OCI-LY7 (cell line): ENCODE results near the gene CIT. TPM values are rescaled to one million over a fixed set of nuclear protein-coding genes. Genes with fewer than 3 reads are reported as not detected.

ENCODE experiments used
- BruUV-seq: library from RNA; stranded (reverse); fragments of 400-500 nt; replicated peaks from 2 replicates; lab custom pipeline; 2021; lab: Mats Ljungman, UMichigan
- CTCF ChIA-PET: fragments of 300-600 bp; sonication (Branson Sonifier 250); formaldehyde crosslinking; loops from one replicate; lab custom pipeline; 2022; ENCODE audit warnings: antibody characterized with exemption; ENCODE audit not compliant: unreplicated experiment; lab: Charles Lee
- POLR2A ChIA-PET: fragments of 300-600 bp; sonication (Branson Sonifier 250); formaldehyde crosslinking; loops from one replicate; lab custom pipeline; 2022; ENCODE audit warnings: antibody characterized with exemption; lab: Charles Lee
- DNase-seq: peaks from one replicate; pipeline ENCODE4 v3.0.0-alpha.2; 2015; ENCODE audit warnings: low spot score
- H2AFZ ChIP-seq: fragments of 200-600 bp; sonication (generic), shearing (Covaris generic); 2 replicates; pipeline ENCODE4 v1.6.1; 2014; ENCODE audit warnings: mild to moderate bottlenecking, antibody characterized with exemption, low read length, moderate library complexity
- H3K27ac ChIP-seq: fragments of 200-600 bp; sonication (generic); 2 replicates; pipeline ENCODE4 v1.5.1; 2014; ENCODE audit warnings: mixed run types, low read depth, mild to moderate bottlenecking, moderate library complexity, low read length, inconsistent platforms; ENCODE audit not compliant: poor library complexity, severe bottlenecking
- H3K36me3 ChIP-seq: fragments of 200-600 bp; sonication (generic); 2 replicates; pipeline ENCODE4 v1.6.1; 2014; ENCODE audit warnings: mild to moderate bottlenecking, antibody characterized with exemption, low read length, moderate library complexity, mixed read lengths; ENCODE audit not compliant: insufficient read depth
- H3K4me1 ChIP-seq: fragments of 200-600 bp; sonication (generic); 2 replicates; pipeline ENCODE4 v1.5.1; 2014; ENCODE audit warnings: mild to moderate bottlenecking, low read length; ENCODE audit not compliant: insufficient read depth, poor library complexity, severe bottlenecking
- H3K4me2 ChIP-seq: fragments of 200-600 bp; sonication (generic); 2 replicates; pipeline ENCODE4 v1.6.1; 2014; ENCODE audit warnings: mild to moderate bottlenecking, low read length
- H3K4me3 ChIP-seq: fragments of 200-600 bp; sonication (generic); 2 replicates; pipeline ENCODE4 v1.5.1; 2014; ENCODE audit warnings: mild to moderate bottlenecking, low read depth, low read length; ENCODE audit not compliant: poor library complexity, severe bottlenecking
- H3K79me2 ChIP-seq: fragments of 200-600 bp; sonication (generic); 2 replicates; pipeline ENCODE4 v1.6.1; 2016; ENCODE audit warnings: low read depth, mild to moderate bottlenecking, low read length, moderate library complexity, mixed read lengths; ENCODE audit not compliant: insufficient read depth
- H3K9me2 ChIP-seq: fragments of 200-600 bp; sonication (generic); 2 replicates; pipeline ENCODE4 v1.6.1; 2016; ENCODE audit warnings: mild to moderate bottlenecking, low read length, mixed read lengths; ENCODE audit not compliant: insufficient read depth
- H3K9me3 ChIP-seq: fragments of 200-600 bp; sonication (generic); 2 replicates; pipeline ENCODE4 v1.6.1; 2014; ENCODE audit warnings: mild to moderate bottlenecking, mixed run types, low read length, mixed read lengths
- H4K20me1 ChIP-seq: fragments of 200-600 bp; sonication (generic); 2 replicates; pipeline ENCODE4 v1.6.1; 2014; ENCODE audit warnings: mild to moderate bottlenecking, antibody characterized with exemption, low read length, moderate library complexity, mixed read lengths; ENCODE audit not compliant: insufficient read depth
- EZH2phosphoT487 ChIP-seq: fragments of 200-600 bp; sonication (generic); IDR thresholded peaks from 2 replicates; pipeline ENCODE4 v1.6.1; 2018; ENCODE audit warnings: low read depth, borderline replicate concordance, mild to moderate bottlenecking, mixed run types, antibody characterized with exemption, low read length, moderate library complexity, mixed read lengths
- intact Hi-C: fragments of 100-400 bp; cut with micrococcal nuclease; formaldehyde crosslinking; loops from one replicate; pipeline ENCODE4 v1.10.0; 2022; ENCODE audit not compliant: unreplicated experiment
- total RNA-seq, 2 experiments: library from RNA; depleted of rRNA in 1 of 2; stranded (reverse); fragments of >200 nt in 1 of 2; shearing (Covaris generic) in 1 of 2; gene quantifications; 2 replicates each; pipeline ENCODE4 v1.2.3, GENCODE V29; 2014 to 2022
- TF ChIP-seq, protein P1 (sequence below): fragments of 200-600 bp; sonication (generic); conservative IDR thresholded peaks from 2 replicates; pipeline ENCODE4 v1.5.1; 2014; ENCODE audit warnings: mild to moderate bottlenecking, antibody characterized with exemption, low read length, moderate library complexity, mixed read lengths

Gene CIT
- total RNA-seq, 2 experiments from 2014 or later, result 33.4 to 90.1 TPM

DNA sequence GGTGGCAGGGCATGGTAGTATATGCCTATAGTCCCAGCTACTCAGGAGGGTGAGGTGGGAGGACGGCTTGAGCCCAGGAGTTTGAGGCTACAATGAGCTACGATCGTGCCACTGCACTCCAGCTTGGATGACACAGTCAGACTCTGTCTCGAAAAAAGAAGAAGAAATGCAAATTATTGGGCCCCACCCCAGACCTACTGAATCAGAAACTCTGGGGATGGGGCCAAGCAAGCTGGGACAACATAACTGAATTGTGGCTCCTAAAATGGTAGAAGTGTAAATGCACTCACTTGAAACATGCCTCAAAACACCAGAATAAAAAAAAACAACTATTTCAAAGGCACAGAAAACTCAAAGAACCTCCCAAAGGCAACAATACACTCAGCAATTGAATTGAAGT lies 37.0 kb downstream of the CIT start:
- BruUV-seq, result no TSS peak
- no peak overlapping the region for H3K4me2 ChIP-seq
- DNase-seq, result no peak

DNA sequence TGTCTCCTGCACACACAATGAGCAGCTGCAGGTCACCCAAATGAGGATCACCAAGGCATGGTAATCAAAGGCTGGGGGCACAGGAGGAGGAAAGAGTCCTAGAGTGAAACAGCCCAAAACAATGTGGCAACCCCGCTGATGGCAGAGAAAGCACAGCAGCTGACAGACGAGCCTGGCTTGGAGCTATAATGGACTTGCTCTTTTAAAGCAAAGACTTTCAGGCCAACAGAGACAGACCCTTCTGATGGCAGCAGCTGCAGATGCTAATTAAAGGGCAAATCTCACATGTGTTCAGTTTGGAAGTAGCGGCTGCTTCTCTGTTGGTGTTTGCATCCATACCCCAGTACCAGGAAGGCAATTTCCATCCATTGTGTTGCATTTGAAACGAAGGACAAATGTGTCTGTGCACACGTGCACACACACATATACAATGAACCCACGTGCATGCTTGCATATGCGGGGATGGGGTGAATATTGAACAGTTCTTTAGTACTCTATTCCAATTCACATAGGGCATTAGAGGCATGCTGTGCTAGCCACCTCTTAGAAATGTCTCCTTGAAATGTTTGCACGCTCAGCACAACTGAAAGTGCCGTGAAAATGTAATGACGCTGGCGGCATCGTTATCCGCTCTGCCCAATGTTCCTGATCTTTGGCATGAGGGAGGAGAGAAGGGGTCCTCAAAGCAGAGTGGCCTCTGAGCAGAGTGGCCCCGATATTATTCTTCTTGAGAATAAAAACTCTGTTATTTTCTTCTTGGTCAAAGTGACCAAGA lies 38.1 kb downstream of the CIT start:
- Histone ChIP-seq H3K9me2 (no peaks in the 10 kb centered on the region), H2AFZ (no peak overlapping the region), H3K79me2 (no peaks in the 10 kb centered on the region), H3K4me2 (no peak overlapping the region), H3K9me3 (0 out of 2 replicates have a peak, but pooled peaks cover 5% of the 10 kb centered on the region), H3K36me3 (peaks cover 86% of the 10 kb centered on the region), H3K4me3 (no peak overlapping the region), H3K4me1 (no peaks in the 10 kb centered on the region), H4K20me1 (no peaks in the 10 kb centered on the region), H3K27ac (no peak overlapping the region)
- intact Hi-C loops, result no loop called here
- ChIA-PET POLR2A (no interaction called here), CTCF (no interaction called here)
- TF ChIP-seq, protein P1, sequence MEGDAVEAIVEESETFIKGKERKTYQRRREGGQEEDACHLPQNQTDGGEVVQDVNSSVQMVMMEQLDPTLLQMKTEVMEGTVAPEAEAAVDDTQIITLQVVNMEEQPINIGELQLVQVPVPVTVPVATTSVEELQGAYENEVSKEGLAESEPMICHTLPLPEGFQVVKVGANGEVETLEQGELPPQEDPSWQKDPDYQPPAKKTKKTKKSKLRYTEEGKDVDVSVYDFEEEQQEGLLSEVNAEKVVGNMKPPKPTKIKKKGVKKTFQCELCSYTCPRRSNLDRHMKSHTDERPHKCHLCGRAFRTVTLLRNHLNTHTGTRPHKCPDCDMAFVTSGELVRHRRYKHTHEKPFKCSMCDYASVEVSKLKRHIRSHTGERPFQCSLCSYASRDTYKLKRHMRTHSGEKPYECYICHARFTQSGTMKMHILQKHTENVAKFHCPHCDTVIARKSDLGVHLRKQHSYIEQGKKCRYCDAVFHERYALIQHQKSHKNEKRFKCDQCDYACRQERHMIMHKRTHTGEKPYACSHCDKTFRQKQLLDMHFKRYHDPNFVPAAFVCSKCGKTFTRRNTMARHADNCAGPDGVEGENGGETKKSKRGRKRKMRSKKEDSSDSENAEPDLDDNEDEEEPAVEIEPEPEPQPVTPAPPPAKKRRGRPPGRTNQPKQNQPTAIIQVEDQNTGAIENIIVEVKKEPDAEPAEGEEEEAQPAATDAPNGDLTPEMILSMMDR, result no peak
- no peak for TF ChIP-seq EZH2phosphoT487
- no peak for DNase-seq
- no TSS peak for BruUV-seq

More for the DNA sequence above, 37.0 kb downstream of the CIT start:
- intact Hi-C loops, result no loop called here
- no peaks in the 10 kb centered on the region for H3K4me1 ChIP-seq
- TF ChIP-seq, protein P1, result no peak
- no peak for TF ChIP-seq EZH2phosphoT487
- no peak overlapping the region for H3K27ac ChIP-seq
- H3K4me3 ChIP-seq, result no peak overlapping the region
- H3K9me2 ChIP-seq, result no peaks in the 10 kb centered on the region
- ChIA-PET POLR2A (interaction anchor here (0.6 kb wide), 1 partner anchor 72 kb away, joined by 4 read pairs; no protein-coding TSS in a partner anchor), CTCF (no interaction called here)
- 0 out of 2 replicates have a peak, but pooled peaks cover 5% of the 10 kb centered on the region for H3K9me3 ChIP-seq
- peaks cover 86% of the 10 kb centered on the region for H3K36me3 ChIP-seq
- H4K20me1 ChIP-seq, result no peaks in the 10 kb centered on the region
- no peaks in the 10 kb centered on the region for H3K79me2 ChIP-seq
- H2AFZ ChIP-seq, result no peak overlapping the region

DNA sequence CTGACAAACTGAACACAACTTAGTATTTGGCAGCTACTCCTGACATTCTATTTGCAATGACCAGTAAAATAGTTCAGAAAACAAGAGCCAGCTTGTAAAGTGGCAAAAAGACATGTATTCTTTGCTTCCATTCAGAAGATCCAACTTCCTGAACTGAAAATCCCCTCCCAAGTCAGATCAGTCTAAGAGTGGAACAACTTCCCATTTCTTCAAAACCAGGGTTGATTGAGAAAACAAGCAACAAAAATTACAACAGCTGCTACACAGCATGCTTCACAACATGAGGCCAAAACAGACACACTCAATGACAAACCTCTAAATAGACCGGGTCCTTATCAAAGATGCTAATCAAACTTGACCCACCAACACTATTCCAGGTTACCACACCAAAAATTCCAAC lies 40.3 kb downstream of the CIT start:
- H3K9me3 ChIP-seq, result no peaks in the 10 kb centered on the region
- intact Hi-C loops, result no loop called here
- ChIA-PET CTCF (no interaction called here), POLR2A (interaction anchor here (0.6 kb wide), 1 partner anchor 597 kb away, joined by 3 read pairs; no protein-coding TSS in a partner anchor)
- H3K4me3 ChIP-seq, result no peak overlapping the region
- no peak overlapping the region for H3K27ac ChIP-seq
- no peaks in the 10 kb centered on the region for H3K4me1 ChIP-seq
- no peak overlapping the region for H2AFZ ChIP-seq
- peaks cover 85% of the 10 kb centered on the region for H3K36me3 ChIP-seq
- no peak for DNase-seq
- H3K4me2 ChIP-seq, result no peak overlapping the region
- H4K20me1 ChIP-seq, result no peaks in the 10 kb centered on the region
- no peaks in the 10 kb centered on the region for H3K79me2 ChIP-seq
- no peaks in the 10 kb centered on the region for H3K9me2 ChIP-seq
- TF ChIP-seq, protein P1, result no peak
- no peak for TF ChIP-seq EZH2phosphoT487
- no TSS peak for BruUV-seq
